ENCODE data around the gene PPARGC1A.

DNA sequence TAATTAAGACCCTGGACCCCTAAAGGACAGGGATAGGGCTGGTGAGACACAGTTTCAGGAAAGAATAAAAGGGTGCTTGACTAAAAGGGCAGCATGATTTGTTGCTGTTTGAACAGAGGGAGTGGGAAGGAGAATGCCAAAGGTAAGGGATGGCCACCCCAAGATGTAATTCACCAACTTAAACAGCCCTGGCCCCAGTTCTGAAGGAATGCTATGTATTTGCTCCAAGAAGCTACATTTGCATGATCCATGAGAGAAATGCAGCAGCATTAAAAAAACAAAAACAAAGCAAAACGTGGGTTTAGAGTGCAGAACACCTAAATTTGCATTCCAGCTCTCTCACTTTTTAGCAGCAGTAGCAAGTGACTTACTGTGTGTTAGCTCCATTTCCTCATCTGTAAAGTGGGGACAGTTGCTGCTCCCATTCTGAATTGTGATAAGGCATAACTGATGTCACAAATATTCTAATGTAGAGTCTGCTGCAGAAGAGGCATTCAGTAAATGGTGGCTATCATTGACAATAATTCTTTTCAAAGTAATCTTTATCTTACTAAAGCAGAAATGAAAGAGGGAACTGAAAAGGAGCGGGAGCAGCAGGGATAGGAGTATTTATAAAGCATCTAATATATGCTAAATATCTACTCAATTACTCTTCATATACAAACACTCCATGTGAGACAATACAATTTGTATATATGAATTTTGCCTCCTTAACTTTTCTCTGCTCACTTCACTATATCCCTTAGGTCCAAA is 115.8 kb downstream of the PPARGC1A start:
- no peak for TF ChIP-seq EZH2 (IDR thresholded peaks at IDR 0.05; ENCODE audit: borderline replicate concordance, low read length)
- TF ChIP-seq, protein P1, sequence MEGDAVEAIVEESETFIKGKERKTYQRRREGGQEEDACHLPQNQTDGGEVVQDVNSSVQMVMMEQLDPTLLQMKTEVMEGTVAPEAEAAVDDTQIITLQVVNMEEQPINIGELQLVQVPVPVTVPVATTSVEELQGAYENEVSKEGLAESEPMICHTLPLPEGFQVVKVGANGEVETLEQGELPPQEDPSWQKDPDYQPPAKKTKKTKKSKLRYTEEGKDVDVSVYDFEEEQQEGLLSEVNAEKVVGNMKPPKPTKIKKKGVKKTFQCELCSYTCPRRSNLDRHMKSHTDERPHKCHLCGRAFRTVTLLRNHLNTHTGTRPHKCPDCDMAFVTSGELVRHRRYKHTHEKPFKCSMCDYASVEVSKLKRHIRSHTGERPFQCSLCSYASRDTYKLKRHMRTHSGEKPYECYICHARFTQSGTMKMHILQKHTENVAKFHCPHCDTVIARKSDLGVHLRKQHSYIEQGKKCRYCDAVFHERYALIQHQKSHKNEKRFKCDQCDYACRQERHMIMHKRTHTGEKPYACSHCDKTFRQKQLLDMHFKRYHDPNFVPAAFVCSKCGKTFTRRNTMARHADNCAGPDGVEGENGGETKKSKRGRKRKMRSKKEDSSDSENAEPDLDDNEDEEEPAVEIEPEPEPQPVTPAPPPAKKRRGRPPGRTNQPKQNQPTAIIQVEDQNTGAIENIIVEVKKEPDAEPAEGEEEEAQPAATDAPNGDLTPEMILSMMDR (conservative IDR thresholded peaks at IDR 0.05 in 1 of 2, IDR thresholded peaks at IDR 0.05 in 1 of 2; ENCODE audit: extremely low read depth in 1 of 2, insufficient read depth in 1 of 2, low read depth in 1 of 2, low read length in 2 of 2) = no peak

All from mammary epithelial cell (primary cell).